Measurements from ENCODE around the gene TMEM186.
A peak's percentile ranks its signal among the peaks of the same experiment; 100 is the strongest.

TMEM186 gene

DNA sequence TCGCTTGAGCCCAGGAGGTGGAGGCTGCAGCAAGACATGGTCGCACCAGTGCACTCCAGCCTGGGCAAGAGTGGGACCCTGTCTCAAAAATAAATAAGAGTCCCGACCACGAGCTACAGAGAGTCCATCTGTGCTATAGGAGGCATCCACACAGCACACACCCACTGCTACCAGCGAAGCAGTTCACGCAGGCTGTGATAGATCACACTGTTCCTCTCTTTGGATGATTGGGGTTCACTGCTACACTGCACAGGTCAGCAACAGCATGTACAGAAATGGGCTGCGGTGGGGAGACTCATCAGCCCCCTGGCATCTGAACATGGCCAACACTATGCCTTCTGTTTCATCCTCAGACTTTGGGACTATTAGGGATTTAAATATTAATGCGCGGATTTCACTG, 34.0 kb upstream of the TMEM186 start:
- DNase-seq (ENCODE audit: low read depth): no peak
- H3K27me3 ChIP-seq (replicated peaks; ENCODE audit: control insufficient read depth, insufficient read depth, low read length): no peaks in the 10 kb centered on the region
- H3K9ac ChIP-seq (ENCODE audit: low read length): no peak overlapping the region
- H3K4me3 ChIP-seq (ENCODE audit: low read length): no peak overlapping the region
- H3K9me3 ChIP-seq (ENCODE audit: control insufficient read depth, low read length): no peaks in the 10 kb centered on the region
- H3K36me3 ChIP-seq (ENCODE audit: control insufficient read depth, insufficient read depth, low read length, severe bottlenecking): peaks cover 50% of the 10 kb centered on the region
- peaks cover 11% of the 10 kb centered on the region for H3K4me1 ChIP-seq (ENCODE audit: control insufficient read depth, insufficient read depth, low read length)

DNA sequence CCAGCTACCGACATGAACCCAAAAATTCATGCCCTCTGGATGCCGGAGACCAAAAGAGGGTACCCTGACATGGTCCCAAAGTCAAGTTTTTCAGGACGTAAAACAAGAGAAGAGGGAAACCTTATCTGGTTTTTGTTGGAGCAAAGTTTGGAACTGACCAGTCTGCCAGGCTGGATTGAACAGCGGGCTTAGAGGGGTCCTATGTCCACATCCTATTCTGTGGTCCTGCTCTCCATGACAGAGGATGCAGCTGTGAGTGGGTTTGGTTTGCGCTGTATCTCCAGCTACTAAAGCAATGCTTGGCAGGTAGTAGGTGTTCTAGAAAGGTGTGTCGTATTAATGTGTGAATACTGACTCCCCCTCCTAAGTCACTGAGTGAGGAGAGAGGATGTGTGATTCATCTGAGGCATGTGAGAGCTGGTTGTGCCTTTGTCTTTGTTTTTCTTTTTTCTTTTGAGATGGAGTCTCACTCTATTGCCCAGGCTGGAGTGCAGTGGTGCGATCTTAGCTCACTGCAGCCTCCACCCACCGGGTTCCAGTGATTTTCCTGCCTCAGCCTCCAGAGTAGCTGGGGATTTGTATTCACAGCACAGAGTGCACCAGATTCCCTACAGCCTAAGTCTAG, 31.2 kb upstream of the TMEM186 start:
- no peak for DNase-seq (ENCODE audit: low read depth)
- H3K4me3 ChIP-seq (ENCODE audit: low read length): no peak overlapping the region
- no peaks in the 10 kb centered on the region for H3K9me3 ChIP-seq (ENCODE audit: control insufficient read depth, low read length)
- no peak overlapping the region for H3K9ac ChIP-seq (ENCODE audit: low read length)
- H3K27me3 ChIP-seq (replicated peaks; ENCODE audit: control insufficient read depth, insufficient read depth, low read length): no peaks in the 10 kb centered on the region
- H3K4me1 ChIP-seq (ENCODE audit: control insufficient read depth, insufficient read depth, low read length): no peaks in the 10 kb centered on the region
- peaks cover 71% of the 10 kb centered on the region for H3K36me3 ChIP-seq (ENCODE audit: control insufficient read depth, insufficient read depth, low read length, severe bottlenecking)

DNA sequence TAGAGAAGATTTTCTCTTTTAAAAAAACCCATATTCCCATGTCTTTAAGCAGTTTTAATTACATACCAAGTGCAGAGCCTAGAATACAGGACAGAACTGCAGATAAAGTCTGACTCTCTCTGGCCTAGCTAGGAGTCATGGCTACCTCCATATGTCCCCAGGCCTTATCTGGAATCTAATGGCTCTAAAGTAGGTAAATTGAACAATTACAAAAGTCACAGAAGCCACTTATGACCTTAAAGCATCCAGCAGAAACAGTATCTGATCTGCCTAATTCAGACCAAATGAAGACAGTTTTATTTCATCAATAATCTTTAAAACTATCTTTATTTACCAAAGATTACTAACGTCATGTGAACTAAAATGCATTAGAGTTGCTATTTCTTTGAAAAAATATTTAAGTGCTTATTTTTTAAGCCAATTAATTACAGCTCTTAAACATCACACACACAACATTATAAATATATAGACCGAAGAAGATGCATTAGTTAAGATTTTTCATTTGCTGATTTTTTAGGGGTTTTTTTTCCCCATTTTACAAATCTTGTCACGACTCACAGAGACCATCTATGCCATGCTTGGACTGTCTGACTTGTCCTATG, 28.9 kb upstream of the TMEM186 start:
- no peaks in the 10 kb centered on the region for H3K27me3 ChIP-seq (replicated peaks; ENCODE audit: control insufficient read depth, insufficient read depth, low read length)
- H3K9ac ChIP-seq (ENCODE audit: low read length): no peak overlapping the region
- peaks cover 65% of the 10 kb centered on the region for H3K36me3 ChIP-seq (ENCODE audit: control insufficient read depth, insufficient read depth, low read length, severe bottlenecking)
- H3K4me1 ChIP-seq (ENCODE audit: control insufficient read depth, insufficient read depth, low read length): no peaks in the 10 kb centered on the region
- no peak for DNase-seq (ENCODE audit: low read depth)
- H3K4me3 ChIP-seq (ENCODE audit: low read length): no peak overlapping the region
- H3K9me3 ChIP-seq (ENCODE audit: control insufficient read depth, low read length): no peaks in the 10 kb centered on the region

DNA sequence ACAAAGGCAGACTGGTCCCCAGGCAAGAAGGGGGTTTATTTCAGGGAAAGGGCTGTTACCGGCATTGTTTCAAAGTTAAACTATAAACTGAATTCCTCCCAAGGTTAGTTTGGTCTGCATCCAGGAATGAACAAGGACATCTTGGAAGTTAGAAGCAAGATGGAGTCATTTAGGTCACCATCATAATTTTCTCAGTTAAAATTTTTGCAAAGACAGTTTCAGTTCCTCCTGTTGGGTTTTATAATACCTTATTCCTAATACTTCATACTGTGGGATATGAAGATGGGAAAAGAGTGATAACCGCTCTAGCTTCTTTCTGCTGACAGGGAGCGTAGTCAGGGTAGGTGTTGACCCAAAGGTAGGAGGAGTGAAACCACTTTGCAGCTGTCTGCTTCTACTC, 25.0 kb upstream of the TMEM186 start:
- H3K27me3 ChIP-seq (replicated peaks; ENCODE audit: control insufficient read depth, insufficient read depth, low read length): no peaks in the 10 kb centered on the region

DNA sequence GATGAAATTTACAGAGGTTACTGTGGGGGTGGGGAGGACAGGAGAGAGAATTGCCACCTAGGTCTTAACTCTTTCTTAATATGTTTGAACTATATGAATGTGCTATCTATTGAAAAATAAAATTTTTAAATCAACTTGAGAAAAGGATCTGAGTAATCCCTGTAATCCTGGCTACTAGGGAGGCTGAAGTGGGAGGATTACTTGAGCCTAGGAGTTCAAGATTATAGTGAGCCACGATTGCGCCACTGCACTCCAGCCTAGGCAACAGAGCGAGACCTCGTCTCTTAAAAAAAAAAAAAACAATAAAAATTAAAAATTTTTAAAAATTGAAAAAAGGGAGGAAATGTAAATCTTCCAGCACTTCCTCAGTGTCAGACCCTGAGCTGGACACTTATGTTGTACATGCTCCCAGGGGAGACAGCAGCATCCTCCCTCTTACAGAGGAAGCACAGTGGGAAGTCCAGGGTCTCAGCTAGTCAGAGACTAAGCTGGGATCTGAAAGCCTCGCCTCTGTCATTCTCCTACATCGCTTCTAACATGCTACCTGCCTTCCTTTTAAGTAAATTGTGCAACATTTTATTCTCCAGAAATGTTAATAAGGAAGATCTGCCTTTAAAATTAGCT, 22.1 kb upstream of the TMEM186 start:
- Histone ChIP-seq H3K36me3 (ENCODE audit: control insufficient read depth, insufficient read depth, low read length, severe bottlenecking) (peaks cover 64% of the 10 kb centered on the region), H3K9ac (ENCODE audit: low read length) (no peak overlapping the region), H3K4me3 (ENCODE audit: low read length) (no peak overlapping the region), H3K9me3 (ENCODE audit: control insufficient read depth, low read length) (no peaks in the 10 kb centered on the region), H3K27me3 (replicated peaks; ENCODE audit: control insufficient read depth, insufficient read depth, low read length) (no peaks in the 10 kb centered on the region), H3K4me1 (ENCODE audit: control insufficient read depth, insufficient read depth, low read length) (peaks cover 10% of the 10 kb centered on the region)
- no peak for DNase-seq (ENCODE audit: low read depth)

More for the DNA sequence above, 25.0 kb upstream of the TMEM186 start:
- peaks cover 4% of the 10 kb centered on the region for H3K4me1 ChIP-seq (ENCODE audit: control insufficient read depth, insufficient read depth, low read length)
- no peak for DNase-seq (ENCODE audit: low read depth)
- H3K9me3 ChIP-seq (ENCODE audit: control insufficient read depth, low read length): no peaks in the 10 kb centered on the region
- no peak overlapping the region for H3K4me3 ChIP-seq (ENCODE audit: low read length)
- H3K36me3 ChIP-seq (ENCODE audit: control insufficient read depth, insufficient read depth, low read length, severe bottlenecking): peaks cover 67% of the 10 kb centered on the region
- no peak overlapping the region for H3K9ac ChIP-seq (ENCODE audit: low read length)

DNA sequence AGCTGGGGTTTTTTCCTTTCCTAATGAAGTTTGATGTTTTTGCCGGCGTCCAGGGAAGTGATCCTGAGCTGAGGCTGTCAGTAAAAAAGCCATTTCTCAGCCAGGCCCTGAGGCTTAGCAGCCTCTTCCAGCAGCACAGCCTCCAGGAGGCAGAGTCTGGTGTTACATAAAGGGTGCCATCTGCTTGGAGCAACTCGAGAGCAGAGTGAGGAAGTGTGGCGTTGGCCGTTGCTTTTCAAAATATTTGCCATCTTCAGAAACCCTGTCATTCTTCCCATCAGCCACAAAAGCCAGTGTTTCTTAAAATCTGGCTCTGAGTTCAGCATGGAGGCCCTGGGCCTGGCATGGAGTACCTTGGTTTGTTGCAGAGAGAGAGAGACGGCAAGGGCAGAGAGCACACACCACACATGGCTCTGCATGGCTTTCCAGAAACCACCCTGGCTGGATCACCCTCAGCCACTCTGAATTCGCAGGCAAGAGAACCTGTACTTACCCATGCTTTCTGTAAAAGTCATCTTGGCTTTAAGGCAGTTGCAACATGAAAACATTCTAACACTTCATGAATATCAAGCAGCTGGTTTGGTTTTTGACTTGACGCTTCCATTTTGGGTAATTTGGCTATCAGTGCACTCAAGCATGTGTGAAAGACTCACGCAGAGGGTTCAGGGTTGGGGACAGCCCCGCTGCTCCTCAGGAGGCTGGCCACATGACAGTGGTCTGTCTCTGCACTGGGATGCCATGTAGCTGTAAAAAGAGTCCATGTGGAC, 21.2 kb upstream of the TMEM186 start:
- Histone ChIP-seq H3K4me3 (ENCODE audit: low read length) (no peak overlapping the region), H3K36me3 (ENCODE audit: control insufficient read depth, insufficient read depth, low read length, severe bottlenecking) (peaks cover 64% of the 10 kb centered on the region), H3K27me3 (replicated peaks; ENCODE audit: control insufficient read depth, insufficient read depth, low read length) (no peaks in the 10 kb centered on the region), H3K4me1 (ENCODE audit: control insufficient read depth, insufficient read depth, low read length) (peaks cover 10% of the 10 kb centered on the region), H3K9me3 (ENCODE audit: control insufficient read depth, low read length) (no peaks in the 10 kb centered on the region), H3K9ac (ENCODE audit: low read length) (no peak overlapping the region)
- no peak for DNase-seq (ENCODE audit: low read depth)

DNA sequence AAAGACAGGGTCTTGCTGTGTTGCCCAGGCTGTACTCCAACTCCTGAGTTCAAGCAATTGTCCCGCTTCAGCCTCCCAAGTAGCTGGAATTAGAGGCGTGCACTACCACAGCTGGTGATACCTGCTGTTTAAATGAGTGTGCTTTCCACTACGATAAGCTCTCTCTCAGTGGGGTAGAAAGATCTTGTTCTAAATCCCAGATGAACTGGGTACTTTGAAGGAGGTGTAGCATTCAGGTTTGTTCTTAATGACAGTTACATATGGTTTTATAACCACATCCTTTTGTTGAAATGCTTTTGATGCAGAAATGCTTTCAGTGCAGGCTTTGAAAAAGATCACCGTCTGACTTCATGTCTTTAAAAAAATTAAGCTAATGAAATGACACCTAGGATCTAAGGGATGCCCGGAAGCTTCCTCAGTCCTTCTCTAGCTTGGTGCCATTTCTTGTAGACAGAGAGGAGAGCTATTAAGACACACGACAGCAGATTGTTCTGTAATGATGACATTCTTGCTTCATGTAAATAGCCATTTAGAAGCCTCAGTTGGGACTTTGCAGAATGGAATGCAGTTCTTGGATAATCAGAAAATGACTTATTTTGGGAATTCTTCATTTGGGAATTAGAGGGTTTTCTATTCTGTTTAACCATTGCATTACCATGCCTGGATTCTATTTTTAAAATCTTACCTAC, 19.7 kb upstream of the TMEM186 start:
- DNase-seq (ENCODE audit: low read depth): peak; percentile 10
- no peak overlapping the region for H3K4me3 ChIP-seq (ENCODE audit: low read length)
- peaks cover 10% of the 10 kb centered on the region for H3K4me1 ChIP-seq (ENCODE audit: control insufficient read depth, insufficient read depth, low read length)
- H3K9ac ChIP-seq (ENCODE audit: low read length): no peak overlapping the region
- H3K27me3 ChIP-seq (replicated peaks; ENCODE audit: control insufficient read depth, insufficient read depth, low read length): no peaks in the 10 kb centered on the region
- H3K36me3 ChIP-seq (ENCODE audit: control insufficient read depth, insufficient read depth, low read length, severe bottlenecking): peaks cover 78% of the 10 kb centered on the region
- H3K9me3 ChIP-seq (ENCODE audit: control insufficient read depth, low read length): no peaks in the 10 kb centered on the region

DNA sequence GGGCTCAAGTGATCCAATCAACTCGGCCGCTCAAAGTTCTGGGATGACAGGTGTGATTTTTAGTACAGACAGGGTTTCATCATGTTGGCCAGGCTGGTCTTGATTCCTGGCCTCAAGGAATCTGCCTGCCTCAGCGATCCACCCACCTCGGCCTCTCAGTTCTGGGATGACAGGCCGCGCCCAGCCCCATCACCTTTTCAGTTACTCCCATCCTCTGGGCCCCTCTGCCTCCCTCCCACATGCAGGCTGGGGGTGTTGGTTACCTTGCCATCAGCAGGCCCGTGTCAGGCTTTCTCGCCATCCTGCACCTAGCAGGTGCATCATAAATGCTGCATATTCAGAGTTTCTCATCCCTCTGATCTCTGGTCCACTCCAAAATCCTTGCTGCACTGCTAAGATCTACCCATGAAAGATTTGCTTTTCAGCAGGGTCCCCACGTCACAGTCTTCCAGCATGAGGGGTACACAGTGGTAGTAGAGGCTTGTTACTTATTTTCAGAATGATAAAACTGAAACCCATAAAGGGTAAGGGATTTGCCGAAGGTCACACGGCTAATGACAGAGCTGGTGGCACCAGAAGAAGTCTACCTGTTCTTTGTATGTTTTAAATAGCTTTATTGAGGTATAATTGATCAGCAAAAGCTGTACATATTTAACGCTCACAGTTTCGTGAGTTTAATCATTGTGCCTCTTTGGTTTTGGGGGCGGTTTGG, 16.8 kb upstream of the TMEM186 start:
- no peak for DNase-seq (ENCODE audit: low read depth)
- Histone ChIP-seq H3K4me3 (ENCODE audit: low read length) (no peak overlapping the region), H3K9ac (ENCODE audit: low read length) (no peak overlapping the region), H3K36me3 (ENCODE audit: control insufficient read depth, insufficient read depth, low read length, severe bottlenecking) (peaks cover 81% of the 10 kb centered on the region), H3K4me1 (ENCODE audit: control insufficient read depth, insufficient read depth, low read length) (peaks cover 10% of the 10 kb centered on the region), H3K27me3 (replicated peaks; ENCODE audit: control insufficient read depth, insufficient read depth, low read length) (no peaks in the 10 kb centered on the region), H3K9me3 (ENCODE audit: control insufficient read depth, low read length) (no peaks in the 10 kb centered on the region)

DNA sequence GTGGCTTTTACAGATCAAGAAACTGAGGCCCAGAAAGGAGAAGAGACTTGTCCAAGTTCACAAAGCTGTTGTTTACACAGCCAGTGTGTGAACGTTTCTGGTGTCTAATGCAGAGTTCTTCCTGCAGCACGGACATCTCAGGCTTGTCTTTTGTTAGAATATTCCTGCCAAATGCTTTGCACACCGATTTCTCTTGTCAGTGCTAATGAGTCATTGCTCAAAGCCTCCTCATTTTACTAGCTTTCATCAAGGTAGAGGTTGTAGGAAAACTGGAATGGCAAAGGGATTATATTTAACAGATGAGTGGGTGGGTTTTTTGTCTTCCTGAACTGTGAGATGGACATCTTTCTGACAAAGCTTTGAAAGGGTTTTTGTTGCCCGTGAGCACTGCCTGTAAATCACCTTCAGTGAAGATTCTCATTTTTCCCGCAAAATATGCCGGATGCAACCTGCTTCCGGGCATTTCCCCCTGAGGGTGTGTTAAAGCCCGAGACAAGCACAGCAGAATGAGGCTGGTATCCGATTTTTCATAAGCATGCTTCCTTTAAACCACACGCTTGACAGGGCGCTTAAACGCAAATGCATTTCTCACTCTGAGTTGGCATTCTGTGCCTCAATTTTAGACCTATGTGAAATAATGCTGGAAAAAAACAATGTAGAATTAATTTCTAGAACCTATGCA, 14.9 kb upstream of the TMEM186 start:
- DNase-seq (ENCODE audit: low read depth): no peak
- no peak overlapping the region for H3K9ac ChIP-seq (ENCODE audit: low read length)
- peaks cover 88% of the 10 kb centered on the region for H3K36me3 ChIP-seq (ENCODE audit: control insufficient read depth, insufficient read depth, low read length, severe bottlenecking)
- H3K4me1 ChIP-seq (ENCODE audit: control insufficient read depth, insufficient read depth, low read length): peaks cover 10% of the 10 kb centered on the region
- no peaks in the 10 kb centered on the region for H3K27me3 ChIP-seq (replicated peaks; ENCODE audit: control insufficient read depth, insufficient read depth, low read length)
- no peak overlapping the region for H3K4me3 ChIP-seq (ENCODE audit: low read length)
- no peaks in the 10 kb centered on the region for H3K9me3 ChIP-seq (ENCODE audit: control insufficient read depth, low read length)

DNA sequence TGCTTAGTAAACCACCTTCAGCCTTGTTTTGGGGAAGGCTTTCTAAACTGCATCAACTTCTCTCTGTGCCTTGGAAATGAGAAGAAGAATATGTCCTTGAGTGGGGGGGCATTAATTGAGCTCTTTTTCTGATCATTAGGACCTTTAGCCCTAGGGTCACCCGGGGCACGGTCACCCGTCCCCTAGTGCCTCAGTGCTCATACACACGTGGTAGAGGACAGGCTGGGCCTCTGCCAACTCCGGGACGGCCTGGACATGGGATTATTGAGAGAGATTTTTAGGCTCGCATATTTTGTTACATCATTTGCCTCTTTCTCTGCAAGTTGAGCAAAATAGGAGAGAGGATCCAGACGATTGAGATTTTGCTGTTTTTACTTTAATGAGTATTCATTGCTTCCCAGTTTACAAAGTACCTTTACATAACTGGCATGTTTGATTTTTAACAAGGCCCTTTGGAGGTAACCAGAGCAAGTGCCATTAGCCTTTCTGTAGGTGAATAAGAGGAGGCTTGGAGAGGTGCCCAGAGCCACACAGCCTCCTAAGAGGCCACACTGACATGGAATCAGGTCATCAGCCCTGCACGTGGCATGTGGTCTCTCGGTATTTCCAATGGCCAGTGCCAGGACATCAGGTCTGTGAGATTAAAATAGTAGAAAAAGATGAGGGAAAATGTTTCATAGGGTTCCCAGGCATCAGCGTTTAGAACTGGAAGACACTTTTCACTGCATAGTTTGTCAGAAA, 11.3 kb upstream of the TMEM186 start:
- no peak for DNase-seq (ENCODE audit: low read depth)
- no peaks in the 10 kb centered on the region for H3K27me3 ChIP-seq (replicated peaks; ENCODE audit: control insufficient read depth, insufficient read depth, low read length)
- H3K9ac ChIP-seq (ENCODE audit: low read length): no peak overlapping the region
- H3K4me3 ChIP-seq (ENCODE audit: low read length): no peak overlapping the region
- peaks cover 4% of the 10 kb centered on the region for H3K4me1 ChIP-seq (ENCODE audit: control insufficient read depth, insufficient read depth, low read length)
- H3K36me3 ChIP-seq (ENCODE audit: control insufficient read depth, insufficient read depth, low read length, severe bottlenecking): peaks cover 100% of the 10 kb centered on the region
- H3K9me3 ChIP-seq (ENCODE audit: control insufficient read depth, low read length): no peaks in the 10 kb centered on the region
